Esophagus muscularis mucosa (tissue), 3 donors: ENCODE results near the gene PECR.

Experiments used
- CTCF ChIP-seq, 3 experiments: fragments of 200-600 bp in 2 of 3; fragments of 450-650 bp in 1 of 3; sonication (generic) in 2 of 3; IDR thresholded peaks; one replicate each; pipeline ENCODE4 v1.5.1; 2017 to 2019; ENCODE audit warnings: antibody characterized with exemption in 3 of 3, mild to moderate bottlenecking in 2 of 3, moderate library complexity in 1 of 3
- POLR2AphosphoS5 ChIP-seq, 2 donors: sonication (generic); formaldehyde crosslinking; IDR thresholded peaks; one replicate each; pipeline ENCODE4 v1.6.1; 2017; ENCODE audit warnings: antibody characterized with exemption in 2 of 2

- TF ChIP-seq CTCF (IDR thresholded peaks at IDR 0.05) (no peak), POLR2AphosphoS5 (IDR thresholded peaks at IDR 0.05) (no peak)
These were observed 80.2 kb downstream of the PECR start for GRCh38 chr2:216001216-216002100.
